Stimulated activated naive CD4-positive, alpha-beta T cell (primary cell): ENCODE results near the gene FREM2.

Source experiments
- DNase-seq, 6 experiments: peaks; one replicate each; lab custom pipeline; 2025; lab: John Stamatoyannopoulos, UW

Gene FREM2

DNA sequence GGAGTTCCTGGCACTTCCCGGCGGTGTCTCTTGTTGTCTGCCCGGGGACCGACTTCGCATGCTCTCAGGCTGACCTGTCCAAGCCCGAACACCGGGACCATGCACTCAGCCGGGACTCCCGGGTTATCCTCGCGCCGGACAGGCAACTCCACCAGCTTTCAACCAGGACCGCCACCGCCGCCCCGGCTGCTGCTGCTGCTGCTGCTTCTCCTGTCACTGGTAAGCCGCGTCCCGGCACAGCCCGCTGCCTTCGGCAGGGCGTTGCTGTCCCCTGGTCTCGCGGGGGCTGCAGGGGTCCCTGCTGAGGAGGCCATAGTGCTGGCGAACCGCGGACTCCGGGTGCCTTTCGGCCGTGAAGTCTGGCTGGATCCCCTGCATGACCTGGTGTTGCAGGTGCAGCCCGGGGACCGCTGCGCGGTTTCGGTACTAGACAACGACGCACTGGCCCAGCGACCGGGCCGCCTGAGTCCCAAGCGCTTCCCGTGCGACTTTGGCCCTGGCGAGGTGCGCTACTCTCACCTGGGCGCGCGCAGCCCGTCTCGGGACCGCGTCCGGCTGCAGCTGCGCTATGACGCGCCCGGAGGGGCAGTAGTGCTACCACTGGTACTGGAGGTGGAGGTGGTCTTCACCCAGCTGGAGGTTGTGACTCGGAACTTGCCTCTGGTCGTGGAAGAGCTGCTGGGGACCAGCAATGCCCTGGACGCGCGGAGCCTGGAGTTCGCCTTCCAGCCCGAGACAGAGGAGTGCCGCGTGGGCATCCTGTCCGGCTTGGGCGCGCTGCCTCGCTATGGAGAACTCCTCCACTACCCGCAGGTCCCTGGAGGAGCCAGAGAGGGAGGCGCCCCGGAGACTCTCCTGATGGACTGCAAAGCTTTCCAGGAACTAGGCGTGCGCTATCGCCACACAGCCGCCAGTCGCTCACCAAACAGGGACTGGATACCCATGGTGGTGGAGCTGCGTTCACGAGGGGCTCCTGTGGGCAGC lies 661 bp downstream of the FREM2 start:
- DNase-seq = no peak

DNA sequence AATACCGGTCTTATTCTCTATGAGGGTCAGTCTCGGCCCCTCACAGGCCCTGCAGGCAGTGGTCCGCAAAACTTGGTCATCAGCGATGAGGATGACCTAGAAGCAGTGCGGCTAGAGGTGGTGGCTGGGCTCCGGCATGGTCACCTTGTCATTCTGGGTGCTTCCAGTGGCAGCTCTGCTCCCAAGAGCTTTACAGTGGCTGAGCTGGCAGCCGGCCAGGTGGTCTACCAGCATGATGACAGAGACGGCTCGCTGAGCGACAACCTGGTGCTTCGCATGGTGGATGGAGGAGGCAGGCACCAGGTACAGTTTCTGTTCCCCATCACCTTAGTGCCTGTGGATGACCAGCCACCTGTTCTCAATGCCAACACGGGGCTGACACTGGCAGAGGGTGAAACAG lies 1.8 kb downstream of the FREM2 start:
- no peak for DNase-seq

DNA sequence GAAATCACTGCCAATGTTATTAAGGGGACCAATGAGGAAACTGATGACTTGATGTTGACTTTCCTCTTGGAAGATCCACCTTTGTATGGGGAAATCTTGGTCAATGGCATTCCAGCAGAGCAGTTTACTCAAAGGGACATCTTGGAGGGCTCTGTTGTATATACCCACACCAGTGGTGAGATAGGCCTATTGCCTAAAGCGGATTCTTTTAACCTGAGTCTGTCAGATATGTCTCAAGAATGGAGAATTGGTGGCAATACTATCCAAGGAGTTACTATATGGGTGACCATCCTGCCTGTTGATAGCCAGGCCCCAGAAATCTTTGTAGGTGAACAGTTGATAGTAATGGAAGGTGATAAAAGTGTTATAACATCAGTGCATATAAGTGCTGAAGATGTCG lies 3.4 kb downstream of the FREM2 start:
- no peak for DNase-seq

DNA sequence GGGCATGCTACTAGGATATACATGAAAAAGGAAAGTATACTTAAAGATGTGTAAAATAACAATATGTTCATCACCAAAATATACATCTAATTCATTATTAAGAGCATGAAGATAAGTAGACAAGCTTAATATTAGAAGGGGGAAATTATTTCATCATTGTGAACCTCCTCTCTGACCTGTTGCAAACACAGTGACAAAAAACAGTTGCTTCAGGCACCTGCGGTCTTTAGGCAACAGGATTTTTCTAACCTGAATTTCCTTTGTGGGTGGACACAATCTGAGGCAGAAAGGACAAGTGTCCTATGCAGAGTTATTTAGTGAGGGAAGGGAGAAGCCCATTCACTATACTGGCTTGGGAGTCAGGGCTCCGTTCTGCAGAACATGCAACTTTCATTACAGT lies 6.3 kb downstream of the FREM2 start:
- DNase-seq = no peak

DNA sequence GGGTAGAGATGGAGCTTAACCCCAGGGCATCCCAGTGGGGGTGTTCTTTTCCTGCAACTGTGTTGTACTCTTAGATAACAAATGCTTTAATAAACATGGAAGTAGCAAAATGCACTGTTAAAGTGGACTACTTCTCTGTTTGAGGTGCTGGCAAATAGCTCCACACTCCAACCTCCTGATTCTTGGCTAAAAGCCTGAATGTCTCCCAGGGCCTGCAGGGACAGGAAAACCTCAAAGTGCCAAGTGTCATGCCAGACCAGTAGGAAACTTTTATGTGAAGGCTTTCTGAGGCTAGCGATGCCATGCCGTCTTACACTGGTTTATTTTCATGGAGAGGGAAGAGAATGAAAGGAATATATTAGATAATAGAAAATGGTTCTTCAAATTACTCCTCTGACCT lies 6.8 kb downstream of the FREM2 start:
- DNase-seq = no peak

DNA sequence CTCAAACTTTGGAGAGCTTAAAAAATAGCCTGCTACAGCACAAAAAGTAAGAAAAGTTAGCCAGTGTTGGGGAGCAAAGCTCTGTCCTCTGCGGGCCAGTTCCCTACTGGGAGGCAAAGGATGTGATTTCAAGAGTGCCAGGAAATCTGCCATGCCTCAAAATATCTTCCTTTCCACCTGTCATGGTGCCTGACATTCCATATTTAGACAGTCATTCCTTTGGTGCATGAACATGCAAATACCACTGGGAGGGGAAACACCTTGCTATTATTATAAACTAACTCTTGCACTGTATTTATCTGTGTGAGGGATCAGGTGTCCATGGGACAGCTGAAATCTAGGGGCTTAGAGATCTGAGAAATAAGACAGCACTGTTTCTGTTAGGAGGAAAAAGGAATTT lies 10.3 kb downstream of the FREM2 start:
- DNase-seq = no peak

DNA sequence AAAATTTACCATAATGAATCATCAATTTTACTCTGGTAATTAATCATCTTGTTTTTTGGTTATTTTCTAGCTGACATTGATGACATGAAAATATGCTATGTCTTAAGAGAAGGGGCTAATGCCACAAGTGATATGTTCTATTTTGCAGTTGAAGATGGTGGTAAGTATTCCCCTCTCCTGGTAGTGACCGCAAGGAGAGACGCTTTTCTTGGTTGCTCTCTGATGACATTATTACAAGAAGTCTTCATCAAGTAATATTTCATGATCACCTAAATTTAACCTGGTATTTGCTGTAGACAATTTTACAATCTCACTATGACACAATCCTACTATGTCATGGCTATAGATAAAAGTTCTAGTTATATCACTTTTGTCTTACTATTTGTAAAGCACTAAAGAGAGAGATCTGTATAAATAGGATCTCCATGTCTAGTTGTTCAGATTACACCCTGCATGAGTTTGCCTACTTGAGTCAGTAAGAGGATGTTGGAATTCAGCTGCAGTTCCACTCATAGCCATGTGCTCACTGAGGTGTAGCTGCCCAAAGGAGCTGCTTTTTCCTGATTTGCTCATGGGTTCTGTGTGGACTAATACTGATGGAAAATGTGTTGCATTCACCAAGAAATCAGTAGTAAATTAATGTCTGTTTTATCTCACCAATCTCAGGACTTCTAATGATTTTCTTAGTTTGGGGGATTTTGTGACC lies 10.9 kb downstream of the FREM2 start:
- no peak for DNase-seq

DNA sequence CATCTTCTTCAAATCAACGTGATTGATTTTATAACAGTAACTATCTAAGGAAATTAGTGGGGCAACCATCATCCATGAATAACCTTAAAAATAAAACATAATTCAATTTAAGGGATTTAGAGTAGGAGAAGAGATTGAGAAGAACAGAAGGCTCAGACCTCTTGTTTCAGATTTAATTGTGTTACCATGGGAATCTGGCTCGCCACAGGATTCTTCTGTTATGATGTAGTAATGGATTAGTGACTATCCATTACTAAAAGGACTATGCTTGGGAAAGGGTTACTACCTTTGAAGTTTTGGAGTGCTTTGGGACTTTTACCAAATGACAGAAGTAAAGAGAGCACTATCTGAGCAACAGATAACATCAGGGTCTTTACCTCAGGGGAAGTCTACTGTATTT lies 13.2 kb downstream of the FREM2 start:
- no peak for DNase-seq

DNA sequence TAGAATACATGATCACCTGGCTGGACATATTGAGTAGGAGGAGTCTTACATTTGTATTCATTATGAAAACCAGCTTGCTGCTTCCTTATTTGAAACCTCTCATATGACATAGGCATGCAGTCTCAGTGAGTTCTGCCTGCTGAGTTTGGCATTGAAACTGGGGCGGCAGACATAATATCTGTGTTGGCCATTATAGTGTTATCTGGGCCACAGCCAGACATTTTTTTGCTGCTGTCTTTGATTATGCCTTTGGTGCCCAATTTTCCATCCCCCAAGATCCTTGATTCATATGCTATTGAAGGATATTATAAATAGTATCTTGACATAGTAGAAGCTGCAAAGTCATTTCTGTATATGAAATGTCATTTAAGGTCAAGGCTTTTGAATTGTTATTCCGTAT lies 15.8 kb downstream of the FREM2 start:
- no peak for DNase-seq

DNA sequence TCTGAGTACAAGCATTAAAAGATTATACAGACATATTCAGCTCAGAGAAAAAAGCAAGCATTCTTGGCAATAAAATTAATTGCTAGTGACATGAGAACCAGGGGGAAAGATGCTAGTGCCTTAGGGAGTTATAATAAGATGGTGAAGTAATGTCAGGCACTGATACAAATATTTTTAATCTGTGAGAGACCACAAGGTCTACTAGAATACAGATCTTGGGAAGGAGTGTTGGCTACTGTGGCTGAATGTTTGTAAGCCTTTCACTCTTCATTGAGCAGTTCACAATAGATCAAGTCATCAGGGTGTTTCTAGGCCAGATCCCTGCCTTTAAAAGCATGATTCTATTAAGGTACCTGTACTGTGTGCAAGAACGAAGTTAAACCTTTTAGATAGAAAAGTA lies 16.4 kb downstream of the FREM2 start:
- DNase-seq = no peak

DNA sequence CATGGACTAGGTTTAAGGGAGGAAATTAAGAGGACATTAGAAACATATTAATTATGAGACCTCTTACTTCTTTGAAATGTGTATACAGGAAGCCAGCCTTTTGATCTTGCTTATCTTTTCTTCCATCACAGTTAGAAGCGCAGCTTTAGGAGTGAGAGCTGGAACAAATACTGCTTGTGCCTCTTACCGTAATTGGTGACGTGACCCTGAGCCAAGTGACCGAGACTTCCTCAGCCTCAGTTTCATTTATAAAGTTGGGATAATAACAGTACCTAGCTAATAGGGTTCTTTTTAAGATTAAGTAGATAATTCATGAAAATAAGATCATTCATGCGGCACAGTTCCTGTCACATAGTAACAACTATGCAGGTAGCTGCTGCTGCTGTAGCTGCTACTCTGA lies 18.5 kb downstream of the FREM2 start:
- no peak for DNase-seq

DNA sequence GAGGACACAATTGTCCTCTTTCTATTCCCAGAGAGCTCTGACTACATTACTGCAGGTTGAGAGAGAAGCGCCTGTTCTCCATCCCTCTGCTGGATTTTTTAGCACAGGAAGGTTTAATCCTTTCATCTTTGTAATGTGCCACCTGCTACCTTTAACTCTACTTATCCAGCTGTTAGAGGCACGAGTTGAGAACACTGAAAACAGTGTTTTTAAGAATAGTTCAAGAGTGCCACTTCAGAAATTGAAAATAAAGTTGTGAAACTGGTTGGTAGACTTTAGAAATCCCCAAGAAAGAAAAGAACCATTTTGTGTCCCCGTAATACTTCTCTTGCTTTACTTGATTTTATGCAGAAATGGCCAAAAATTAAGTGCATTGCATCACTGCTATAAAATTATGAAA lies 20.6 kb downstream of the FREM2 start:
- DNase-seq = no peak

DNA sequence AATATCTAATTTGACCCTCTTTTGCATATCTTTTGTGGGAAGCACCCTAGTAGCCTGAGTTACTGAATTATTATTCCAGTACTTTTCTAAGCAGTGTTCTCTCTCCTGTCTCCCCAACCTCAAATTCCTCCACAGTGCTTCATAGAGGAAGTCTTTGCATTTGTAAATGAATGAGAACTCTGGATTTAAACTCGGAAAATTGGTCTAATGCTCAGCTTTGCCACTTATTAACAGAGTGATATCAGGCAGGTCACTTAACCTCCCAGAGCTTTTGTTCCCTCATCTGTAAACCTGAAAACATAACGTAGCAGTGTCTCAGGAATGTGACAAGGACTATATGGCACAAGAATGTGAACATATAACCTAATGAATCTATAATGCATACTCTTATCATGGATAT lies 26.2 kb downstream of the FREM2 start:
- DNase-seq = no peak

DNA sequence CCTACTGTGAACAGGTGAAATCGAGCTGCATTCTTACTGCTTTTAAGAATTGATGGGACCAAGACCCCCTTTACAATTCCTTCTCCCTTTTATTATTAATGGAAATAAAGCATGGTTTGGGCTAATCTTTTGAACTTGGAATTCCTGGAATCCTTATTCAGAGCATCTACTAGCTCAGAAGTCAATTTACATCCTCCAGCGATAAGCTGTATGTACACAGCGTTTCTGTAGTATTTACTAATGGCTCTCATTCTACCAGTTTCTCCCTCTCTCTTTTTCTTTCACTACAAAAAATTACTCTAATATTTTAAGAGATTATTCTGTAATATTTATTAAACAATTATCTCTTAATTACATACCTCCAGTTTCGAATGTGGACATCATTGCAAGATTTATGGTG lies 31.5 kb downstream of the FREM2 start:
- no peak for DNase-seq

DNA sequence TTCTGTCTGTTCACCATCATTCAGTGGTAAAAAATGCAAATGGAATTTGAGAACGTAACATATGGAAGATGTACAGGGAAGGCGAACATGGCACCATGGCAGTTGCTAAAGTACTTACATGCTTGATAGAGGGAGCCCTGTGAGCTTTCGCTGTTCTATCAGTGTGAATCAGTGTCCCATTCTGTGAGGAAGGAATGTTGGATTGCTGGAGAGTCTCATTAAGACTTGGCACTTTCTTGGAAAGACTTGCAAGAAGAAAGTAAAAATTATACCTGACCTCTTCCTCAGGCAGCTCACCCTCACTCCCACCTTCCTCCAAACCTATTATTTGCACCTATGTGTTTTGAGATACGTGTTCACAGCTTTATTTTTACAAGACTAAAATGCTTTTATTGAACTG lies 43.5 kb downstream of the FREM2 start:
- DNase-seq = no peak

DNA sequence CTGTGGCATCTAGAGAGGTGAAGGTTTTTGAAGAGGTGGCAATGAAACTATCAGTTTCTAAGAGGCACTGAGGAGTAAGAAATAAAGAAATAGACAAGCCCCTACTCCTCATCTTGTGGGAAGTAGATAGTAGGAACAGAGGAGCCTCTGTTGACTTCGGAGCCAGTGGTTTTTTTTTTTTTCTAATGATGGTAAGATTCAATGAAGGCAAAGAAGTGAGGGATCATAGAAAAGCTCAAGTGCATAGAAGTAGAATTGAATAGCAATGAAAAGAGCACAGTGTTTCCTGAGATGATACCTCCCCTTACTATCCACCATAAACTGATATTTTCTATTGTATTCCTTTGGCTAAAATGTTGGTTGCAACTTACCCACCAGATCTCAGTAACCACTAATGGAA lies 46.3 kb downstream of the FREM2 start:
- DNase-seq = no peak

DNA sequence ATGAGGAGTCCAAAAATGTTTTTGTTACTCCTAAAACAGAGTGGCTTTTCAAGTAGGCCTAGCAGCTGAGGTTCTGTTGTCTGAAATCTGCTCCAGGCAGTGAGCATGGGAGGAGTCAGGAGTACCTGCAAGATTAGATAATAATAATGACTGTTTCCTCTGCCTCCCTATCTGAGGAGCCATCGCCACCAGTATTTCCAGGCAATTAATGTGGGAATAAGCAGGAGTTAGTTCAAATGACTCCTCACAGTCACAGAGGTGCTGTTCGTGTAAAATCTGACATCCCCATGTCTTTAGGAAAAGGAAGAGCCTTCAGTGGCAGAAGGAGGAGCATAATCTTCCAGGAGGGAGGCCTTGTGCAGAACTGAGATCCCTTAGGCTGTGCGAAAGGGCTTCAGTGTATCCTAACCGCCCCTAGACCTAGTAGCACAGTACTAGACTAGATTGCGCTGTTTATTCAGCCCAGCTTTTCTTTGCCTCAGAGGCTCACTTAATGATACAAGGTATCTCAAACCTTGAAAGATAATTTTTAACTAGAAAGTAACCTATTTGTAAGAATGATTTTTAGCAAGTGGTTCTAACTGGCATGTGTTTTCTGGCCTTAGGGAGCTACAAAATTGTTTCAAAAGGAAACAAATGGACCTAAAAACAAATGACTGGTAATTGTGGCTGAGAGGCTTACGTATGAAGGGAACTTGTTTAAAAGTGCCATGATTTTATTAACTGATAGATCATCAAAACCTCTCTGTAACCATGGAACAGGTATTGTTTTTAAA lies 49.0 kb downstream of the FREM2 start:
- no peak for DNase-seq

DNA sequence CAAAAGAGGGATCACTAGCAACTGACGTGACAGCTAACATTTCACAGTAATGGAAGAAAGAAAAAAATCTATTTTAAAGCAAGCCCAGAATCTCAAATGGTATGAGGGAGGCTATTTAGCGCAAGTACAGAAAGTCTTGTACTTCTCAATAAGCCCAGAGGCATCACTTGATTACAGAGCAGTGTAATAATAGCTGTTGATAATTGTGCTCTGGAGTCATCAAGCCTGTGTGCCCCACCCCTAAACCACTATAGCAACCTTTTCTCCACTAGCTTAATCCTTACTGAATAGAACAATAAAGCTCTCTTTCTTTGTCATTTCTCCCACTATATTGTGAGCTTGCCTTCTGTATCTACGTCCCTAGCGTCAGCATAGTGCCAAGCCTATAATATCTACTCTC lies 56.6 kb downstream of the FREM2 start:
- no peak for DNase-seq

DNA sequence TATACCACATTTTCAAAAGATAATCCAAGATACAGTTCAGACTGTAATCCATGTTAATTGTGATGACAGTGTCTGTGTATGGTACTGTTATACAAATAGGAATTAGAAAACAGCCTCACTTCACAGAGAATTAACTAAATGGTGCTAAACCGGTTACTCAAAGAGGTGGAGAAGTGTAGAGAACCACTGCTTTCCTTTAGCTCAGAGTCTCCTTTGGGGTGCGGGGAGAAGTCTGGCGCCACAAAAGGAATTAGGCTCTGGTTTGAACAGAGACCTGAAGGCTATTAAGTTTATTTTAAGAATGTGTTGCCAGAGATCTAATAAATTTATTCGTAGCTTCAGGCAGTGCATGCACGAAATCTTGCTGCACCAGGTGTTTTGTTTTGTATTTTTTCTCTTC lies 65.8 kb downstream of the FREM2 start:
- DNase-seq = no peak

DNA sequence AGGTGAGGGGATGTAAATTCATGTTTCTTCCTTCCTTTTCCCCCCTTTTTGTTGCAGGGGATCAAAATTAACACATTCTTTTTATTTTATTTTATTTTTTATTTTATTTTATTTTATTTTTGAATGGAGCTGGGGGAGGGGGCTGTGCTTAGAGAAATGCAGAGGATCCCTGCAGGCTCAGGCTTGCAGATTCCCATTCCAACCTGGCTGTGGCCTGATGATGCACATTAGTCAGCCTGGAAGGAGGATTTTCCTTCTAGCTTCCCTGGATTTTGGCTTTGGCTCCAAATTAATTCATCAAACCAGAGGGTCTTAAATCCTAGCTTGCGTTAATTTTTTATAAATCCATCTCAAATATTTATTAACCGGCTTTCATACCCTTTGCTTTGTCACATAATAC lies 67.0 kb downstream of the FREM2 start:
- DNase-seq = no peak

DNA sequence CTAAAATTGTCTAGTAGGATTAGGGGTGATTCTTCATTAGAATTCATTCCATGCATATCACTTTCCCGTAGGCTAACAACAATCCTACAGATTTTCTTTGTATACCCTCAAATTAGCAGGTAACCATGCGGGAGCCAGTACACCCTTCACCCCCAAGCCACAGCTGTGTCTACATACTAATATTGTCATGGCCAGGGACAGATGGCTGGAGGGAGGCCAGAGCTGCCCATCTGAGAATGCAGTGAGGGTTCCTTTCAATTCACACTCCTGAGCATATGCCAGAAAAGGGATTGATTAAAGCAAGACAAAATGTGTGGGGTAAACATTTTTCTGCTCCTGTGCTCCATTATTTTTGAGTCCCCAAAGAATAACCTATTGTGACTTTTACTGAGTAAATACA lies 68.9 kb downstream of the FREM2 start:
- DNase-seq = no peak

DNA sequence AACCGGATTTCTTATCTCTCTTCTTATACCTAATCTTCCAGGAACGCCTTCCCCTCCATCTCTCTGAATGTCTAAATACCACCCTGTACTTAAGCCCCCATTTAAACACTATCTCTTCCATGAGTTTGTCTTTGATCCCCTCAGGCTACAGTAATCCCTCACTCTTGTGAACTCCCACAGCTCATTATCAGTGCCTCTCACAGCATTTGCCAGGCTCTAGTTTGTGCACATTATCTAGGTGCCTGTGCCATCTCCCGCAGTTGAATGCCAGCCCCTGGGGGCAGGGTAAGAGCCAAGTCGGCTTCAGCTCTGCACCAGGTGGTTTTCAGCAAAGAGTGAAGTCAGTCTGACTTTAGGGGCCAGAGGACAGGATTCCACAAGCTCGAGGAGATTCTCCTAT lies 71.4 kb downstream of the FREM2 start:
- no peak for DNase-seq

DNA sequence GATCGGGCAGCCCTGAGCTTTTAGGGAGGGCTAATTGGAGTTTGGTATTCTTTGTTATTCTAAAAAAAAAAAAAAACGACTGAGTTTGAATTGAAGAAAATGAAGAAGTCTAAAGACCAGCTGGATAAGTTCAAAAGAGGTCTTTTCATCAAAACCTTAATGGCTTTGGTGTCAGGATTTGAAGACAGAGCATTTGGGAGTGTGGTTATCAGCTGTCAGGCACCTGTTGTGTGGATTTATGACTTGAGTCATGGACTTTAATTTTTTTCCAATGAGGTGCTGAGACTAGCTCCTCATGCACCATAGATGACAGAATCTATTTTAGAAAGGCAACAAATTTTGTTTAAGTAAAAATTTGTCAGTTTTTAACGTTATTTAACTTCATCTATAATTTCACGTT lies 72.5 kb downstream of the FREM2 start:
- DNase-seq = no peak
